NCI-H187 (cell line): ENCODE measurements around the gene CCDC77.

ENCODE experiments used
- DNase-seq, 2 experiments: peaks; one replicate each; lab custom pipeline; 2025; lab: John Stamatoyannopoulos, UW

The CCDC77 gene

GRCh38 chr12:452667-453210 lies 51.3 kb downstream of the CCDC77 start:
- no peak for DNase-seq

GRCh38 chr12:454833-455232 lies 53.4 kb downstream of the CCDC77 start:
- DNase-seq, result no peak

GRCh38 chr12:455821-456220 lies 54.4 kb downstream of the CCDC77 start:
- no peak for DNase-seq

- no peak for DNase-seq
Measured at GRCh38 chr12:457676-458075, 56.2 kb downstream of the CCDC77 start.

- no peak for DNase-seq
Measured at GRCh38 chr12:459050-459429, 57.6 kb downstream of the CCDC77 start.

- DNase-seq, result peak; percentile 43 to 50
Measured at GRCh38 chr12:459430-460258, 58.2 kb downstream of the CCDC77 start, which contains the start of gene B4GALNT3. TSS of gene B4GALNT3 (plus strand) at chr12:459939. CDS start at chr12:460377, 438 bp downstream.

GRCh38 chr12:460261-461230 lies 59.1 kb downstream of the CCDC77 start:
- DNase-seq, result no peak

GRCh38 chr12:461425-461824 lies 60.0 kb downstream of the CCDC77 start:
- no peak for DNase-seq

- no peak for DNase-seq
Measured at GRCh38 chr12:462936-463705, 61.7 kb downstream of the CCDC77 start.

- DNase-seq, result no peak
Measured at GRCh38 chr12:464484-465267, 63.2 kb downstream of the CCDC77 start.

- DNase-seq, result no peak
Measured at GRCh38 chr12:466039-466438, 64.6 kb downstream of the CCDC77 start.

GRCh38 chr12:466762-467161 lies 65.3 kb downstream of the CCDC77 start:
- DNase-seq, result no peak

- no peak for DNase-seq
Measured at GRCh38 chr12:467591-467990, 66.1 kb downstream of the CCDC77 start.

- no peak for DNase-seq
Measured at GRCh38 chr12:468671-469389, 67.4 kb downstream of the CCDC77 start.

- no peak for DNase-seq
Measured at GRCh38 chr12:470133-470532, 68.7 kb downstream of the CCDC77 start.

GRCh38 chr12:473198-473597 lies 71.8 kb downstream of the CCDC77 start:
- no peak for DNase-seq

- no peak for DNase-seq
Measured at GRCh38 chr12:473863-474577, 72.6 kb downstream of the CCDC77 start.

- DNase-seq, result no peak
Measured at GRCh38 chr12:475286-475685, 73.8 kb downstream of the CCDC77 start.

- DNase-seq, result no peak
Measured at GRCh38 chr12:479161-479560, 77.7 kb downstream of the CCDC77 start.
